ENCODE measurements around the gene MACO1. TPM values are rescaled to one million over a fixed set of nuclear protein-coding genes. Genes with fewer than 3 reads are reported as not detected.

The MACO1 gene
- total RNA-seq, 4 donors from 2014 or later: 38.8 to 74.6 (median 44.8) TPM

GRCh38 chr1:25548601-25549000 is 117.9 kb downstream of the MACO1 start:
- H3K9me3 ChIP-seq: no peaks in the 10 kb centered on the region
- peak overlapping the region; percentile 80 to 90 (median 81) for H3K27ac ChIP-seq
- no peaks in the 10 kb centered on the region for H3K27me3 ChIP-seq
- H3K4me3 ChIP-seq: no peak overlapping the region
- TF ChIP-seq CTCF (IDR thresholded peaks at IDR 0.05 in 4 of 5, conservative IDR thresholded peaks at IDR 0.05 in 1 of 5) (no peak), POLR2A (IDR thresholded peaks at IDR 0.05) (no peak)
- H3K36me3 ChIP-seq: no peaks in the 10 kb centered on the region
- ATAC-seq (no peak), DNase-seq (no peak)
- peaks cover 70% of the 10 kb centered on the region in 2 donors for H3K4me1 ChIP-seq
- in situ Hi-C loops (cut with MboI; ENCODE audit: low sequenced_read_pairs in 4 of 4) (no loop called here), intact Hi-C loops (cut with DNase I; ENCODE audit: low total_unique reads) (loop anchor here (5.0 kb wide), 1 partner anchor 149 kb away; no protein-coding TSS in a partner anchor)

GRCh38 chr1:25549273-25550154 is 118.8 kb downstream of the MACO1 start:
- Histone ChIP-seq H3K36me3 (no peaks in the 10 kb centered on the region), H3K4me1 (peaks cover 74 to 75% of the 10 kb centered on the region in 2 donors), H3K27me3 (no peaks in the 10 kb centered on the region), H3K27ac (peak overlapping the region; percentile 80 to 90 (median 81)), H3K4me3 (no peak overlapping the region), H3K9me3 (no peaks in the 10 kb centered on the region)
- TF ChIP-seq POLR2A (IDR thresholded peaks at IDR 0.05) (peak; percentile 36), CTCF (IDR thresholded peaks at IDR 0.05 in 4 of 5, conservative IDR thresholded peaks at IDR 0.05 in 1 of 5) (no peak)
- in situ Hi-C loops (cut with MboI; ENCODE audit: low sequenced_read_pairs in 4 of 4): no loop called here
- ATAC-seq: peak; percentile 82 to 84
- DNase-seq: peak in 1 of 2 donors; percentile 60
- intact Hi-C loops (cut with DNase I; ENCODE audit: low total_unique reads): loop anchor here (2.0 to 5.0 kb wide), 2 partner anchors 17 to 148 kb away; no protein-coding TSS in a partner anchor

Other genes with a start within 250 kb of the MACO1 start
- 10 to 100 TPM; 49.1 to 67.4 (median 58.3) TPM for gene SYF2, start 198.4 kb upstream of the MACO1 start, total RNA-seq
- 10 to 100 TPM; 10.3 to 43.0 (median 20.9) TPM for gene RSRP1, start 183.4 kb upstream of the MACO1 start, total RNA-seq
- gene RHD, start 158.4 kb upstream of the MACO1 start, total RNA-seq: under 1 TPM in 1 of 4 donors, not detected in 3; 0.40 TPM
- gene TMEM50A, start 92.6 kb upstream of the MACO1 start, total RNA-seq: 10 to 100 TPM; 28.4 to 47.9 (median 43.0) TPM
- 1 to 10 TPM in 2 of 4 donors, not detected in 2; 1.0 to 2.4 TPM for gene RHCE, start 10.1 kb upstream of the MACO1 start, total RNA-seq
- gene LDLRAP1, start 112.7 kb downstream of the MACO1 start, total RNA-seq: 10 to 100 TPM in 3 of 4 donors, 1 to 10 TPM in 1; 10.0 to 17.9 (median 14.2) TPM
- 1 to 10 TPM; 2.0 to 4.4 (median 2.5) TPM for gene MAN1C1, start 185.9 kb downstream of the MACO1 start, total RNA-seq

All from gastrocnemius medialis (tissue), 4 donors.